NK-92 (cell line): ENCODE results near the gene CDK12.
"Not testable (repeated sequence)": the region's sequence is repeated elsewhere in the genome, so short reads cannot be mapped to it uniquely, and the experiment has no call there.

Experiments used
- DNase-seq: peaks from one replicate; lab custom pipeline; 2025; ENCODE audit not compliant: unreplicated experiment; lab: John Stamatoyannopoulos, UW

CDK12 gene

GRCh38 chr17:39496921-39497320 is 35.6 kb downstream of the CDK12 start:
- not testable (repeated sequence) for DNase-seq

- no peak for DNase-seq
Observed at GRCh38 chr17:39507511-39507910, 46.2 kb downstream of the CDK12 start.

DNA sequence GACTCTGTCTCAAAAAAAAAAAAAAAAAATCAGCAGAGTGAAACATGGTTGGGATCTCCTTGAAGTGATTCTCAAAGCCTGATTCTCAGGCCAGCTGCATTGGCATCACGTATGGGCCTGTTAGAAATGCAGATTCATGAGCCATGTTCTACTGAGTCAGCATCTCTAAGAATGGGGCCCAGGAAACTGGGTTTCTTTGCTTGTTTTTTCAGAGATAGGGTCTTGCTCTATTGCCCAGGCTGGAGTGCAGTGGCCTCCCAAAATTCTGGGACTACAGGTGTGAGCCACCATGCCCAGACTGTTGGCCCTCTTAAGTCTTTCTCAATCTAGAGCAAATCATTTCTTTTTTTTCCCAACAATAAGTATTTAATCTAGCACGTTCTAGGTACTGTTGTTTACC is 47.7 kb downstream of the CDK12 start:
- DNase-seq: no peak

GRCh38 chr17:39513309-39513708 is 52.0 kb downstream of the CDK12 start:
- no peak for DNase-seq

DNA sequence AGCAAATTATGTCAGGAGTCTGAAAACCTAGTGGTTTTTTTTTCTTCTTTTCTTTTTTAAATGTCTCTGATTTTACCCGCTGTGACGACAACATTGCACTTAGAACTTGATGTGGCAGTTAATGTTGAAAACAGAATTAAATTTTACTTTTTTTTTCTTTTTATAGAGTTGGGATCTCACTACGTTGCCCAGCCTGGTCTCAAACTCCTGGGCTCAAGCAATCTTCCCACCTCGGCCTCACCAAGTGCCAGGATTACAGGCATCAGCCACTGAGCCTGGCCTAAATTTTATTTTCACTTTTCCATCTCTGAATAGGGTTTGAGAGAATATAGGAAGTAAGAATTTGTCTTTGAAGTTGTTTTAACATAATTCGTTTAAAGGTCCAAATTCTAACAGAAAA is 52.6 kb downstream of the CDK12 start:
- no peak for DNase-seq

GRCh38 chr17:39517224-39517623 is 55.9 kb downstream of the CDK12 start:
- no peak for DNase-seq

DNA sequence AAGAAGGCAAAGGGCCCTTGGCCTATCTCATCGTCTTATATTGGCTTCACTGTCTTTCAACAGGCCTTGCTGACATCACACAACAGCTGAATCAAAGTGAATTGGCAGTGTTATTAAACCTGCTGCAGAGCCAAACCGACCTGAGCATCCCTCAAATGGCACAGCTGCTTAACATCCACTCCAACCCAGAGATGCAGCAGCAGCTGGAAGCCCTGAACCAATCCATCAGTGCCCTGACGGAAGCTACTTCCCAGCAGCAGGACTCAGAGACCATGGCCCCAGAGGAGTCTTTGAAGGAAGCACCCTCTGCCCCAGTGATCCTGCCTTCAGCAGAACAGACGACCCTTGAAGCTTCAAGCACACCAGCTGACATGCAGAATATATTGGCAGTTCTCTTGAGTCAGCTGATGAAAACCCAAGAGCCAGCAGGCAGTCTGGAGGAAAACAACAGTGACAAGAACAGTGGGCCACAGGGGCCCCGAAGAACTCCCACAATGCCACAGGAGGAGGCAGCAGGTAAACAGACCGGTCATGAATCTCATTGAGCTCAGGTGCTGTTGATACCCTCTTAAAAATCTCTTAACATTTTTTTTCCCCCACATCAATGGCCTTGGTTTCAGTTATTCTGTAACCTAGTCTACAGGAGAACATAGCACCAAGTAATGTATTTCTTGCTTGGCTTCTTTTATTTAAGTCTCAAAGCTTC is 64.7 kb downstream of the CDK12 start:
- no peak for DNase-seq

GRCh38 chr17:39527220-39527813 is 66.0 kb downstream of the CDK12 start:
- DNase-seq: no peak

DNA sequence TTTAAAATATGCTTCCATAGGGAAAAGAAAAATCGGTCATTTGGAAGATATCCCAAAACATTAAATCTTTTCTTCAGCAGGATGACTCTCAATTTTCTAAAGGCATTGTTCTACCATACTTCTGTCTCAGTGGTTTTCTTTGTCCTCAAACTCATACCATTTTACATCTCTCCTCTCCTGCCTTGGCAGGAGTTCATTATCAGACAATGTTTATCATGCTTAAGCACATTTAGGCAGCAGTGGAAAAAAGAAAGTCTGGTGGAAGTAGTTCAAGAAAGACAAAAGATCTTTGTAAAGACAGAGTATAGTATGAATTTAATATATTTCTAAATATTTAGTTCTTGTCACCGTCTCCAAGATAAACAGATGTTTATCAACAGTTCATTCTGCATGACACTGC is 68.2 kb downstream of the CDK12 start:
- DNase-seq: no peak

DNA sequence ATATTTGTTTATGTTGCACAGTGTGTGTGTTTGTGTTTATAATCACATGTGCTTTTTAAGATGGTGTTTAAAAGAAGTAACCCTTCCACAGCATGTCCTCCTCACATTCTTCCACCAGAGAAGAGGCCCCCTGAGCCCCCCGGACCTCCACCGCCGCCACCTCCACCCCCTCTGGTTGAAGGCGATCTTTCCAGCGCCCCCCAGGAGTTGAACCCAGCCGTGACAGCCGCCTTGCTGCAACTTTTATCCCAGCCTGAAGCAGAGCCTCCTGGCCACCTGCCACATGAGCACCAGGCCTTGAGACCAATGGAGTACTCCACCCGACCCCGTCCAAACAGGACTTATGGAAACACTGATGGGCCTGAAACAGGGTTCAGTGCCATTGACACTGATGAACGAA is 69.2 kb downstream of the CDK12 start:
- no peak for DNase-seq

- no peak for DNase-seq
Observed at GRCh38 chr17:39531252-39531651, 70.0 kb downstream of the CDK12 start.

GRCh38 chr17:39533891-39534290 is 72.6 kb downstream of the CDK12 start:
- DNase-seq: no peak

GRCh38 chr17:39534768-39535405 is 73.6 kb downstream of the CDK12 start:
- no peak for DNase-seq

- DNase-seq: no peak
Observed at GRCh38 chr17:39536468-39536867, 75.2 kb downstream of the CDK12 start.

DNA sequence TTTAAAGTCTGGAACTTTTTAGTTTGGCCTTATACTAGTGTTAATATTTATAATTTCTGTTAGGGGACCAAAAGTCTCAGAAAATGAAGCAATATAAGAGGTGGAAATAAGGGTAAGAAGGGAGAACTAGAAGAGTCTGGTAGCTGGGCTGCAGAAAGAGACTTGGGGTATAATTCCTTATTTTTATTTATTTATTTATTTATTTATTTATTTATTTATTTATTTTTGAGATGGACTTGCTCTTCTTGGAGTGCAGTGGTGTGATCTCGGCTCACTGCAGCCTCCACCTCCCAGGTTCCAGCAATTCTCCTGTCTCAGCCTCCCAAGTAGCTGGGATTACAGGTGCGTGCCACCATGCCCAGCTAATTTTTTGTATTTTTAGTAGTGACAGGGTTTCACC is 76.1 kb downstream of the CDK12 start:
- DNase-seq: not testable (repeated sequence)

- no peak for DNase-seq
Observed at GRCh38 chr17:39538866-39539265, 77.6 kb downstream of the CDK12 start.

DNA sequence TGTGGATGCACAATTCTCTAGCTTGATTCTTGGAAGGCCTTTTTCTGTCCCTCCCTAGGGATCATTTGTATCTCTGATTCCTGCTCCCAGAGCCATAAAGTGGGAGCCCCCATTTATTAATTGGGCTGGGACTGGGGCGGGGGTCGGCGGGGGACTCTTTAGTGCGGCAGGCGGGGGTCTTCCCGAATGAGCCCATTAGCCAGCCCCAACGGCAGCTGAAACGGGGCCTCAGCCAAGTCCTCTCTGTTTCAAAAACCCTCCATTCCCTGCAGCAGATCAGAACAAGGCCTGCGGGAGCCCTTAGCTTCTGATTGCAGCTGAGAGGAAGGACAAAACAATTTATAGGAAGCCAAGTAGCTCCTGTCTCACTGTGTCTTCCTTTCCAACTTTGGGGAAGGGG is 79.3 kb downstream of the CDK12 start:
- DNase-seq: no peak

DNA sequence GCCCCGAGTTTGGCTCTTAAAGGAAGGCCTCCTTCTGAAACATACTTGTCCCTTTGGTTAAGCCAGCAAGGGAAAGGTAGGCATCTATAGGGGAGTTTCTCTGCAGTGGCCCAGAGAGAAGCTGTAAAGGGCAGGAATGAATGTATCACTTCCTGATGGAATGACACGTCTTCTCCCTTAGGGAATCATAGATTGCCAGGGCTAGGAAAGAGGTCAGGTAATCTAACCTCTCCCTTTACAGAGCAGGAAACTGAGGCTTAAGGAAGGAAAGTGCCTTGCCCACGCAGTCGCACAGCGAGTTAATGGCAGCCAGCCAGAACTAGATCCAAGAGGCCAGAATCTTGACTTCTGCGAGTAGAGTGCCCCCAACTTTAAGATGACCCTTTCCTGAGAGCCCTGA is 80.4 kb downstream of the CDK12 start:
- no peak for DNase-seq

DNA sequence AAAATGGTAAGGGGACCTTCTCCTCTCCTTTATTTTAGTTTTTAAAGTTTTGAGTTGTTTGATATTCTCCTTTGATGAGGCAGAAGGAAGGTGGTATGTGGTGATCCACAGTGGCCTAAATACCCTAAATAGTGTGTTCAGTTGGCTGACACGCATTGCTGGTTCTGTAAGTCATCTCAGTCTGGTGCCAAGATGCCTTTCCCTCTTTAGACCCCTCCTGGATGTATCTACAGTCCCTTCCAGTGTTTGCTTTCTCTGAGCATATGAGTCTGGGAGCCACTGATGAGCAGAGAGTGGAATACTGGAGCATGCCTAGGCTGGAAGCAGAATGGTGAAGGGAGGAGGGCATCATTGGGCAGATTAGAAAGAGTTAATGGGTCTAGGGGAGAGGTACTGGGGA is 81.9 kb downstream of the CDK12 start:
- DNase-seq: no peak

- DNase-seq: no peak
Observed at GRCh38 chr17:39543664-39544063, 82.4 kb downstream of the CDK12 start.

GRCh38 chr17:39544361-39544760 is 83.1 kb downstream of the CDK12 start:
- DNase-seq: not testable (repeated sequence)

- no peak for DNase-seq
Observed at GRCh38 chr17:39547713-39548478, 86.6 kb downstream of the CDK12 start.
